ENCODE measurements around the gene ISM2. TPM values are rescaled to one million over a fixed set of nuclear protein-coding genes. Genes with fewer than 3 reads are reported as not detected.

The ISM2 gene
- total and polyA plus RNA-seq, 10 of the 15 experiments (the other 5 are each of a cell fraction or from before 2014, with no cell fraction given), result 0.03 TPM; not detected in 9

- Histone ChIP-seq H3K27me3 (replicated peaks in 1 of 2; ENCODE audit: control insufficient read depth in 2 of 2, insufficient read depth in 2 of 2, low read length in 1 of 2) (no peaks in the 10 kb centered on the region), H3K4me1 (ENCODE audit: control insufficient read depth, insufficient read depth, low read length) (peaks cover 19% of the 10 kb centered on the region), H3K4me2 (ENCODE audit: control insufficient read depth, insufficient read depth) (no peak overlapping the region), H3K27ac (ENCODE audit: control insufficient read depth, insufficient read depth) (no peak overlapping the region), H3K9ac (ENCODE audit: control insufficient read depth, insufficient read depth, low read length) (no peak overlapping the region), H3K79me2 (ENCODE audit: control insufficient read depth, insufficient read depth, low read length) (no peaks in the 10 kb centered on the region), H4K20me1 (ENCODE audit: control insufficient read depth, insufficient read depth) (no peaks in the 10 kb centered on the region), H2AFZ (ENCODE audit: control insufficient read depth, low read depth, low read length) (no peak overlapping the region), H3K4me3 (no peak overlapping the region), H3K9me3 (replicated peaks; ENCODE audit: control insufficient read depth, insufficient read depth, low read length) (no peaks in the 10 kb centered on the region), H3K36me3 (ENCODE audit: control insufficient read depth in 2 of 2, insufficient read depth in 2 of 2, low read length in 1 of 2) (peaks cover 2 to 15% of the 10 kb centered on the region in 2 experiments; a peak in 3 of 4 replicates)
- no peak for TF ChIP-seq ZZZ3 (IDR thresholded peaks at IDR 0.05; ENCODE audit: control insufficient read depth, insufficient read length, low read depth)
- no peak for TF ChIP-seq ETV6 (conservative IDR thresholded peaks at IDR 0.05 in 1 of 2, IDR thresholded peaks at IDR 0.05 in 1 of 2; ENCODE audit: borderline replicate concordance in 1 of 2, low read depth in 1 of 2)
- no peak for TF ChIP-seq ZNF274 (IDR thresholded peaks at IDR 0.05; ENCODE audit: insufficient read depth, insufficient read length)
- TF ChIP-seq NFYA (IDR thresholded peaks at IDR 0.05; ENCODE audit: borderline replicate concordance, low read depth, low read length), result no peak
- no peak for TF ChIP-seq HCFC1 (IDR thresholded peaks at IDR 0.05; ENCODE audit: low read length)
- TF ChIP-seq ZNF622 (IDR thresholded peaks at IDR 0.05), result no peak
- FAIRE-seq (no peak), ATAC-seq (no peak), DNase-seq (ENCODE audit: low read depth, low spot score) (no peak)
- RAD21 ChIA-PET (ENCODE audit: unreplicated experiment), result no interaction called here
- SMC1A ChIA-PET (ENCODE audit: uncharacterized antibody, unreplicated experiment), result interaction anchor here (0.6 to 2.1 kb wide), 6 partner anchors 8 to 768 kb away, joined by 3 to 11 read pairs (median 6); no protein-coding TSS in a partner anchor
- 100% methylated on average over 2 of the region's 2 CpGs for WGBS (ENCODE audit: insufficient coverage, insufficient replicate concordance, low lambda C conversion rate, missing lambda C conversion rate)
- POLR2A ChIA-PET, result no interaction called here
- intact Hi-C loops (cut with micrococcal nuclease; ENCODE audit: unreplicated experiment), result loop anchor here (5.0 to 10.0 kb wide), 3 partner anchors 73 to 390 kb away; partner anchors contain the start of genes GSTZ1, POMT2 and SPTLC2
- in situ Hi-C loops (cut with MboI), result no loop called here
- no TSS peak for BruUV-seq (replicated peaks)
- CTCF ChIA-PET, result interaction anchor here (0.6 to 4.7 kb wide), 4 partner anchors 7 to 114 kb away, joined by 3 to 29 read pairs (median 9); no protein-coding TSS in a partner anchor
Measured at GRCh38 chr14:77544571-77544970, 46.0 kb upstream of the ISM2 start.
